HepG2 (cell line): Measurements from ENCODE around the gene REC114. TPM values are rescaled to one million over a fixed set of nuclear protein-coding genes. Genes with fewer than 3 reads are reported as not detected.

Experiments
- ARID5B ChIP-seq: IDR thresholded peaks from 2 replicates; pipeline ENCODE4 v1.4.0; 2020; ENCODE audit warnings: mild to moderate bottlenecking, missing genetic modification reagents
- CEBPG ChIP-seq: IDR thresholded peaks from 2 replicates; pipeline ENCODE4 v1.6.1; 2016
- HNRNPH1 ChIP-seq: fragments of 200-400 bp; formaldehyde crosslinking; optimal IDR thresholded peaks from 2 replicates; pipeline ENCODE3; 2017; ENCODE audit warnings: mild to moderate bottlenecking, low read depth, low read length
- IKZF5 ChIP-seq: IDR thresholded peaks from 2 replicates; pipeline ENCODE4 v1.6.1; 2018; ENCODE audit warnings: missing genetic modification reagents, mild to moderate bottlenecking, missing compliant biosample characterization
- NR2F1 ChIP-seq, 2 experiments: fragments of 450-650 bp in 1 of 2; formaldehyde crosslinking in 1 of 2; IDR thresholded peaks; 2 replicates each; pipeline versions ENCODE4 v1.5.0 to v1.6.1; 2016 to 2020; ENCODE audit warnings: mild to moderate bottlenecking in 1 of 2, missing compliant biosample characterization in 1 of 2, missing genetic modification reagents in 1 of 2, moderate library complexity in 1 of 2
- NR2F6 ChIP-seq, 2 experiments: IDR thresholded peaks; 2 replicates each; pipeline ENCODE4 v1.6.1; 2016; ENCODE audit warnings: antibody characterized with exemption in 1 of 2, mild to moderate bottlenecking in 1 of 2
- SAP130 ChIP-seq: IDR thresholded peaks from 2 replicates; pipeline ENCODE4 v1.6.1; 2016; ENCODE audit warnings: low read depth
- SUZ12 ChIP-seq: fragments of 150-350 bp; IDR thresholded peaks from 2 replicates; pipeline ENCODE4 v1.6.1; 2014; ENCODE audit warnings: low read depth, low read length
- TFAP4 ChIP-seq: sonication (generic); IDR thresholded peaks from 2 replicates; pipeline ENCODE4 v1.6.1; 2016; ENCODE audit warnings: low read depth, borderline replicate concordance
- polyA plus RNA-seq, 8 experiments: library from polyadenylated mRNA; depleted of rRNA in 3 of 8; stranded (reverse) in 7 of 8; unstranded in 1 of 8; fragments of >200 nt; fragmentation: Illumina TruSeq in 4 of 8; extraction: Trizol in 4 of 8; gene quantifications; 2 replicates each; pipeline versions ENCODE4 v1.2.1 to v1.2.3, GENCODE V29; 2011 to 2016; ENCODE audit warnings: low read depth in 4 of 8, missing spikeins in 1 of 8, mixed read lengths in 1 of 8; ENCODE audit not compliant: insufficient read depth in 1 of 8
- total RNA-seq, 5 experiments: library from RNA; depleted of rRNA; stranded (reverse); fragments of >200 nt; fragmentation: Illumina TruSeq; extraction: Trizol; gene quantifications; 2 replicates each; pipeline ENCODE4 v1.2.3, GENCODE V29; 2016; ENCODE audit warnings: low read depth in 1 of 5

The REC114 gene
- total and polyA plus RNA-seq, 2 of the 13 experiments (the other 11 are each of a cell fraction or from before 2014, with no cell fraction given) = not detected

GRCh38 chr15:73601451-73602445, 158.8 kb downstream of the REC114 start (continued):
- 0 out of 2 replicates have a peak, but pooled peaks have one; percentile 16 for TF ChIP-seq ARID5B
- TF ChIP-seq NR2F1 (CRISPR knock-in tag; IDR thresholded peaks at IDR 0.05) = peak in 1 of 2 experiments; percentile 65; a peak in 1 of 4 replicates
- TF ChIP-seq SUZ12 = no peak
- 0 out of 2 replicates have a peak, but pooled peaks have one; percentile 18 for TF ChIP-seq SAP130
- no peak for TF ChIP-seq HNRNPH1
- TF ChIP-seq NR2F6 (IDR thresholded peaks at IDR 0.05) = peak; percentile 74
- TF ChIP-seq NR2F6 (CRISPR knock-in tag; IDR thresholded peaks at IDR 0.05) = peak; percentile 70
- no peak for TF ChIP-seq IKZF5
- TF ChIP-seq TFAP4 = peak; percentile 65; the same call in 1 of the 2 replicates
- TF ChIP-seq CEBPG (CRISPR knock-in tag) = peak; percentile 45; the same call in 1 of the 2 replicates
